GM21529 (cell line): Measurements from ENCODE around the gene DUSP28.
"Not testable (repeated sequence)": the region's sequence is repeated elsewhere in the genome, so short reads cannot be mapped to it uniquely, and the experiment has no call there.

ENCODE experiments used
- ATAC-seq: cut with Tn5 transposase; IDR thresholded peaks from one replicate; pipeline ENCODE4 v1.9.1; 2021; ENCODE audit not compliant: unreplicated experiment

Gene DUSP28

DNA sequence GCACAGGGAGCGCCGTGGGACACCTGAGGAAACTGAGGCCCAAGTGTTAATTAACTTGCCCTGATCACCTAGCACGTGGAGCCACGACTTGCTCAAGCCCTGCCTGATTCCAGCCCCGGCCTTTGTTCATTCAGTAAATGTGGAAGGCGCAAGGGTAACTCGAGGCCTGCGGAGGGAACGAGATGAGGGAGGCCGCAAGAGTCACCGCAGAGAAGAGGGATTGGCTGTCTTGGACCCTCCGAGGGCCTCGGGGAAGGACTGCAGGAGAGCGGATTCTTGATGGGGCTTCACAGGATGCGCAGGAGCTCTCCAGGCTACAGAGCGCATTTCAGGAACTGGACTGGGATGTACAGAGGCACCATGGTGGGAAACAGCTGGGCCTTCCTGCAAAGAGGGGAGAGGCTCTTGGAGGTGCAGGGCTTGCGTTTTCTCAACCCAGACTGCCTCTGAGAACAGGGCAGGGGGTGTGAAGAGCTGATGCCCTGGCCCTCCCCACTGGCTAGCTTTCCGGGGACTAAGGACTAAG, 1.9 kb upstream of the DUSP28 start:
- ATAC-seq, result no peak

DNA sequence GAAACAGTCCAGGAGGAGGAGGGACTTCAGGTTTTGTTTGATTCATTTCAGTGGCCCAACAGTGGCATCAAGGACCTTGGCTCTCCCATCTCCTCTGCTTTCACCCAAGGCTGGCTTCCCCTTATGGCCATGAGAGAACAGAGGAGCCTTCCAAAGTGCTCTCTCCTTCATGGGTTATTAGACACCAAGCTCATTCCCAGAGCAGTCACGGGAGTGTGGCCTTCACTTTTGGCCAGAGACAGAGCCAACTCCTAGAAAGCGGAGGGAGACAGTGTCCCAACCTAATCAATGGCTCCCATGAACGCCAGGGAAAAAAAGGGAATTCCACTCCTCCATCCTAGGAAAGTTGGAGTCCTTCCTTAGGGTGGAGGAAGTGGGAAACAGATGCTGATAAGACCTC, 871 bp upstream of the DUSP28 start:
- ATAC-seq, result no peak

GRCh38 chr2:240560480-240561324, 545 bp downstream of the DUSP28 start:
- ATAC-seq, result peak; percentile 48

DNA sequence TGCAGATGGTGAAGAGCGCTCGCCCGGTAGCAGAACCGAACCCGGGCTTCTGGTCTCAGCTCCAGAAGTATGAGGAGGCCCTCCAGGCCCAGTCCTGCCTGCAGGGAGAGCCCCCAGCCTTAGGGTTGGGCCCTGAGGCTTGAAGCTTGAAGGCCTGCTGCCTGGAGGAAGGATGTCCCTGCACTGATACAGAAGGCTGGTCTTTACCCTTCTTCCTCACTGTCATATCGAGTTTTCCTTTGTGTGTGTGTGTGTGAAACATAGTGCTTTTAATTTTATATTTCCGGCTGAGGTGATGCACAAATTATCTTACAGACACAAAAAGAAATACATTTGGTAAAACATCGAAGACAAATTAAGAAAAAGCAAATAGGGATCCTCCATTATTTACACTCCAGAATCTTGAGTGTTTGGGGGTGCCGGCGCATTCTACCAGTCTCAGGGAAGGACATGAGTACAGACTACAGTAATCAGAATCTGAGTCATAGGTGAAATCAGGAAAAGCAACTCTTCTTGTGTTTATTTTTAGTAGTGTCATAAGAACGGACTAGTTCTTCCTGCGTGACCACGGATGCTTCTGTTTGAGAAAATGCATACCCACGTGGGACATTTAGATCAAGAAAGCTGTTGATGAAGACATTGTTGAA, 1.3 kb downstream of the DUSP28 start:
- no peak for ATAC-seq

DNA sequence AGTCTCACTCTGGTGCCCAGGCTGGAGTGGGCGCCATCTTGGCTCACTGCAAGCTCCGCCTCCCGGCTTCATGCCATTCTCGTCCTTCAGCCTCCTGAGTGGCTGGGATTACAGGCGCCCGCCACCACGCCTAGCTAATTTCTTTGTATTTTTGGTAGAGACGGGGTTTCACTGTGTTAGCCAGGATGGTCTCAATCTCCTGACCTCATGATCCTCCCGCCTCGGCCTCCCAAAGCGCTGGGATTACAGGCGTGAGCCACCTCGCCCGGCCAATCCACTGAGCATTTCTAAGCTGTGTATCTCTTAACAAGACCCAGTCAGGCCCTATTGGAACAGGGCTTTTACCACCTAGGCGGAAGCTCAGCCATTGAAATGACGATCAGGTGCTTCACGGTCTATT, 3.1 kb downstream of the DUSP28 start:
- ATAC-seq, result not testable (repeated sequence)

DNA sequence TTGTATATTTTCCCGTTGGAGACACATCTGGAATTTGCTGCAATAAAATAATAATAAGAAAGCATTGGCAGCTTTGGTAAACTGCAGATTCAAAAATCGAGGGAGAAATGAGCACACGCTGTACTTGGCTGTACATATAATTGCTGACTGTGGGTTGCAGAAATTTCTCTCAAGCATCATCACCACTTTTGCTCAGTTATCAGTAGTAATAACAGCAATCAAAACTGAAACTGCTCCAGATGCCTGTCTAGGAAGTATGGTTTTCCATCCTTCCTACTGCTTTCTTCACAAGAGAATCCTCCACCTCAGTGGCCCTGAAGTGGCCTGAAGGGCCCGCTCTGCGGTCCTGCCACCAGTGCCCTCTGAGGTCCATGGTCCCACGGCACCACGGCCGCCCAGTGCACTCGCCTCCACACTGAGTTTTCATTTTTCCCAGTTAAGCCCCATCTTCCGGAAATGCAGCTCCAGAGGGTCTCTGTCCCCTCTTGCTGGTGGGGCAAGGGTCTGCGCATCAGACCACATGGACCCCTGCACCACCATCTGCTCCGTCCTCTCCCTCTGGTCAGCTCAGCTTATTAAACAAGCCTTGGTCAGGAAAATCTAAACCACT, 3.9 kb downstream of the DUSP28 start:
- no peak for ATAC-seq

DNA sequence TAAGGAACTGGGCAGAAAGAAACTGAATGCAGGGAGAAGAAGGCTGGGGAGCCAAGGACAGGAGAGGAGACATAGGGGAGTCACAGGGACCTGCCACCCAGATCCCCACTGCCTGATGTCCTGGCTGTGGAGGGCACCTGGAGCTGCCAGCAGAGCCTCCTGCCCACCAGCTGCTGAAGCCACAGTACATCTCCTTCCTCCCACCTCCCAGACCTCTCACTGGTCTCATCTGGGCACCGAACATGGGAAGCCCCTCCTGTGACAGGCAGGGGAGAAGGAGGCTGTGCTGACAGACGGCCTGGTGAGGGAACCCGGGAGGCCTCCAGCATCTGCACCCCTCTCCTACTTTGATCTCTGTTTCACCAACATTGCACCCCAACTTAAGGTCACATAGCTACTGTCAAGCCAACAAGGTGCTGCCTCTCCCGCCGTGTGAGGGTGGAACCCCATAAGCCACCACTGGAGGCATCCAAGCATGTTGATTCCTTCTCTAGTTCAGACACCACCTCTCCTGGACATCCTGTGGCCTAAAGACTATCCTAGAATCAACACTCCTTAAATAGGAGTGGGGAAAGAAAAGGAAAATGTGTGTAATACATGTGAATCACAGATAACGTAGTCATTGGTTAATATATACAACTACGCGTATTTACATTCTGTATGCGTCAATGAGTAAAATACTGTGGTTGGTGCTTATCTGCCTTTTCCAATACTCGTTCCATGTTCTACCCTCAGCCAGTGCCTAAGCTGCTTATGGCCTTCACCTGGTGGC, 4.6 kb downstream of the DUSP28 start:
- ATAC-seq, result no peak

GRCh38 chr2:240565333-240566202, 5.4 kb downstream of the DUSP28 start:
- peak; percentile 38 for ATAC-seq

DNA sequence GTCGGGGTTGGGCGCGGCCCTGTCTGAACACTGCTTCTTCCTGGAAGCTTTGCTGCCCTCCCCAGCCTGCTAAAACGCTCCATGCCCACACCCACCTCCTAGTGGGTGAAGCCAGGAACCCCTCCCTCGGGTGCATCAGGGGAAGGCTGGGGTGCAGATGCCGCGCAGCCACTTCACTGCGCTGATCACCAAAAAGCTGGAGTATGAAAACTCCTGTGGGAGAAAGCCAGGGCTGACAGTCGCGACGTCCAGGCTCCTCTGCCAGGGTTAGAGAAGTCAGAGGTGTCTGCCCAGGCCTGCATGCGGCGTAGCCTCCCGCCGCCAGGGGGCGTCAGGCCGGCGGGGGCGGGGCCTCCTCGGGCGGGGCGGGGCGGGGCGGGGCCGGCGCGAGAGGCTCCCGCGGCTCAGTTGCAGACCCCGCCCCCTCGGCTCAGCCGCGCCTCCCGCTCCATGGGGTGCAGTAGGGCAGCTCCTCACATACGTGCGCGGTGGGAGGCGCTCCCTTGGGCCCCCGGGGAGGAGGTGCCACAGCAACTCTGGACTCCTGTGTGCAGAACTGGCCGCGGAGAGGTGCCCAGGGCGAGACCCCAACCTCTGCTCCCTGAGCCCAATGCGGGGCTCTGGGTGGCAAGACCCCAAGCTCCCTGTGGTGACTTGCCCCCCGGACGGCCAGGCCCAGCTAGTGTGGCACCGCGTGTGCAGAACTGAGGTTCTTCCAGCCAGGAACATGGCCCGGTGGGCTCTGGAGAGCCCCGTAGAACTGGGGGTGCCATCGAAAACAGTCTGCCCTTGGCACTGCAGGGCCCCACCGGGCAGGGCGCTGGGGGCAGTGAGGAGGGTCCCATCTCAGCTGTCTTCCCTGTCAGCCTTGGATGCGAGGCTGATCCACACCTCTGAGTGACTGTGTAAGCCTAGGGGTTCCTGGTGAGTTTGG, 6.3 kb downstream of the DUSP28 start:
- ATAC-seq, result peak; percentile 54

DNA sequence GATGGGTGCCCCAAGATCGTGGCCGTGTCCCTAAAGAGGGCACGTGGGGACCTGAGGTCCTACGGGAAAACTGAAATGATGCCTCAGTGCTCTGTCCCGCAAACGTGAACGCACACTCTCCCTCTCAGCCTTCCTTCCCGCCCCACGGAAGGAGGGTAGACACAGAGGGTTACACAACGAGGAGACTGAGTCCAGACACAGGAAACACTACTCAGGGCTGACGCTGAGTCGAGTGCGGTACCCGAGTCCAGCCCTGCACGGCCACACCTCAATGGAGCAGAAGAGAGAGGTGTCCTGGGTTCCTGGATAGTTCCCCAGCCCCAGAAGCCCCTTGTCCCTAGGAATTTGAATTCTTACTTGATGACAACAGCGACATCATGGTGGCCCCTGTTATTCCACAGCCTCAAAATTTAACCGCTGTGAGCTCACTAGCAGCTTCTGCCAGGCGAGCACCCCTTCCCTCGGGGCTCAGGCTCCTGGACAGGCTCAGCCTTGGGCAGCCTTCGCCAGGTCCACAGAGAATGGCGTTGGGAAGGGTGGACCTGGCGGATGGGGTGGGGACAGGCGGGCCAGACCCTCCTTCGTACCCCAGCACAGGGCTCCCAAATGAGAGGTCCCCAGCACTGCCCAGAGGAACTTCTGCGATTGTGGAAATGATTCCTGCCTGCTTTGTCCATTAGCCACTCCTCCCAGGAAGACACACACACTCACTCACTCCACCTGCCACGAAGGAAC, 7.1 kb downstream of the DUSP28 start:
- ATAC-seq, result no peak

GRCh38 chr2:240567872-240568677, 7.9 kb downstream of the DUSP28 start, which contains the start of gene RNPEPL1:
Gene RNPEPL1, plus strand, starts transcription at chr2:240568484. Its CDS starts 103 bp downstream, at chr2:240568587.
- peak; percentile 25 for ATAC-seq

GRCh38 chr2:240568678-240569522, 8.7 kb downstream of the DUSP28 start:
- ATAC-seq, result peak; percentile 8

DNA sequence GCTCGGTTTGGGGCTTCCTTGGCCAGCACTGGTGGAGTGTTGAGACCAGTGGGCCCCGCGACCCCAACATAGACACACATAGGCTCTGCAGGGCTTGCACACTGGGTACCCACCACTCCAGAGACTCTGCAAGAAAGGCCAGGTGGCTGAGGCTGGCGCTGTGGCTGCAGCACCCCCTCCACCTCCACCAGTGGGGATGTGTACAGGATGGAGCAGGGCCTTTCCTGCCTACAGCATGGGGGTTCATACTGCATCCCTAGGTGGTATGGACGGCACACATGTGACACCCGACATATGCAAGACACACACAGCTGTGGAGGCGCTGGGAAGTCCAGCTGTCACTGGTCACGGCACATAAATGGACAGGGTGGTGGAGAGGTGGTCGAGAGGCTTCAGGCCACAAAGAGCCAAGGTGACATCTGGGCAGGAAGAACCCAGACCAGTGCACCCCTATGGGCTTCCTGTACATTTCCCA, 9.4 kb downstream of the DUSP28 start:
- no peak for ATAC-seq

DNA sequence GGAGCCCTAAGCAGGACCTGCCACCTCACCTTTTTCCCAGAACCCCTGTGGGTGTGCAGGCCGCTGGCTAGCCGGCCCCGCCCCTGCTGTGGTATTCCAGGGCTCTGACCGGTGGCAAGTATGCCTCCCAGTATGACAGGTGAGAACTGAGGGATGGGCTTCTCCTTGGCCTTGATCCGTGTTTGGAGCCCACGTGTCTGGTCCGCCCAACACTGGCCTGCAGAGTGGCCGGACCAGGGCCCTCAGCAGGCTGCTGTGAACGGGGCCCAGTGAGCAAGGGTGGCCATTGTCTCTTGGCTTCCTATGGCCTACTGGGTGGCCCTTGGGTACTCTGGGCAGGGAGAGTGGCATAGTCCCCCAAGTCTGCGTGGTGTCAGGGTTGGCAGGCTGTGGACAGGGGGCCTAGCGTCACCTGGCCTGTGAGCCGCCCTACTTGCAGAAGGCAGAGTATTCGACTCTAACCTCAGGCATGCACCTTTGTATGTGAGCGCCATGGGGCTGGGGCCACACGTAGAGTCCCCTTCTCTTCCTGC, 9.9 kb downstream of the DUSP28 start:
- ATAC-seq, result no peak

GRCh38 chr2:240570531-240571313, 10.6 kb downstream of the DUSP28 start:
- no peak for ATAC-seq
